ENCODE measurements around the gene EEFSEC.

The EEFSEC gene

DNA sequence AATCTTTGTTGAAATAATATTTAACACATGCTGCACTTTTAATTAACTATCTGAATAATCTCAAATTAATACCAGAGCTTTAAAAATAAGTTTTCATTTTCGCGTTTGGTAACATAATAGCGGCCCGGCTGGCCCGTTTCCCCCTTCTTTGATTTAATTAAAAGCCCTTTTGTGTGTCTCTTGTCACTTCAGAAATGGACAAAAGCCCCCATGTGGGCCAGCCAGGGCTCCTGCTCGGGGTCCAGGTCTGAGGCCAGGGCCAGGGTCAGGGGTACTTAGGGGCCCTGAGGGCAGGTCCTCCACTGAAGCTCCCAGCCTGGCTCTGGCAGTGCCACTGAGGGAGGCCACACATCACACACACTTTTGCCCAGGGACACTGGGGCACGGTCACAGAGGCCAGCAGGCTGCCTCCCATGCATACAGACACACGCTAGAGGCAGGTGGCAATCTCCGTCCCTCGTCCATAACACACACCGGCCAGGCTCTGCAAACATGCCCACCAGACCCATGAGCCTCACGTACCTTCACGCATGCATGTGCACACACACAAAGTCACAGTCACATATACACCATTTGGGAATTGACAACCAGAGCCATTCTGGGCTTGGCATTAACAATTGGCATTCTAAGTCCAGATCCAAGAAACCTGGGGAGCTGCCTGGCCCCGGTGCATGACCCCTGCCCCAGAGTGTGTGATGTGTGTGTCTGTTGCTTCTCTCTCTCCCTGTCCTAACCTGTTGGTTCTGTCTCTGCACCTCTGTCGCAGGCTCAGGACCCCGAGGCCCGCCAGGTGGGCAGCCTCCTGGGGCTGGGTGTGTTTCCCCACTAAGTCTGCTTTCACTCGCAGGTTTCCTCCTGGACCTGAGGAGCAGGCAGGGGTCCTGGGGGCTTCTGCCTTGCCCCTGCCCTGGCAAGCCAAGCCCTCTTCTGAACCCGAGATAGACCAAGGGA, 274.9 kb downstream of the EEFSEC start:
- no peak for ATAC-seq

DNA sequence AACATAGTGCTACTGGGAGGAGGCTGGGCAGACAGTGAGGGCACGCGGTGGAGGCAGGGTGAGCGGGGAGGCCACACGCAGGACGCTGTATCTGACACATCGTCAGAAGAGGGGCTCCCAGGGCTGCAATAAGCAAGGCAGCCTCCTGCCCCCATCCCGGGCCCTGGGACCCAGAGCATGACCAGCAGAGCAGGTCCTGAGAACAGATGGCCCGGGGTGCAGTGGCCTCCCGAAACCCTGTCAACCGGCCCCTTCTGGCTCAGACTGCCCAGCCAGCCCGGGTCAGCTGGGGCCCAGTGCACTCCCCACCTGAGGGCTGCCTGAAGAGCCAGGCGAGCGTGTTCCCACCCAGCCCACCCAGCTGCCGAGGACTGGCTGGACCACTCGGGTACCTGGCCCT, 276.0 kb downstream of the EEFSEC start:
- no peak for DNase-seq
- ATAC-seq: no peak

More for the DNA sequence above, 274.9 kb downstream of the EEFSEC start:
- no peak for DNase-seq

DNA sequence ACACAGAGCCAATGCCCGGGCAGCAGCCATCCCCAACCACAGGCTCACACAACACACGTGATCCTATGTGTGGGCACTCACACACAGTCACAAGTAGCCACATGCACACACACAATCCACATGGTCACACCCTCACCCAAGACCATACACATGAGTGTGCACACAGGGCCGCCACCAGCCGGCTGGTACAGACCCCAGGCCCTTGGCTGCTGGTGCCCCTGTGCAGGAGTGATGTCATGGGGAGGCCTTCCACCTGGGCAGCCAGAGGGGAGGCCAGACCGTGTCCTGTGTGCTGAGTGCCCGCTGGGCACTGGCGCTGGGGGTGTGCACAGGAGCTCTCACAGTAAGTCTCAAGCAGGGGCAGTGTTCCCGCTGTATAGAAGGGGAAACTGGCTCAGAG, 276.5 kb downstream of the EEFSEC start:
- ATAC-seq (no peak), DNase-seq (no peak)

- ATAC-seq (no peak), DNase-seq (no peak)
These were observed 277.0 kb downstream of the EEFSEC start for GRCh38 chr3:128430301-128430700.

DNA sequence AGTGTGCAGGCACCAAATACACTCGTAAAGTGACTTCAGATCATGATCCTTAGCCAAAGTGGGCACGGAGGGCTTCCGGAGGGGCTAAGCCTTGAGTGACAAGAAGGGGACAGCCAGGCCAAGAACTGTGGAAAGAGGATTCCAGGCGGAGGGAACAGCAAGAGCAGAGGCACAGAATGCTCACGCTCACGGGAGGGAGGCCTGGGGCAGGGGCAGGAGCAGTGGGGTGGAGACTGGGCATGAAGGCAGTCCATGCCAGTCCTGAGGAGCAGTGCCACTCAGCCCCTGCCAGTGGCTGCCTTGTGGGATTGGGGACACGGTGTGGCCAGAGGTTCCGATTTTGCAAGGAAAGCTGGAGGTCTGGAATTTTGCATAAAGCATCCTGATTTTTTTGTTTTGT, 277.4 kb downstream of the EEFSEC start:
- ATAC-seq: no peak
- no peak for DNase-seq

GRCh38 chr3:128431803-128432300, 278.6 kb downstream of the EEFSEC start:
- ATAC-seq (no peak), DNase-seq (no peak)

DNA sequence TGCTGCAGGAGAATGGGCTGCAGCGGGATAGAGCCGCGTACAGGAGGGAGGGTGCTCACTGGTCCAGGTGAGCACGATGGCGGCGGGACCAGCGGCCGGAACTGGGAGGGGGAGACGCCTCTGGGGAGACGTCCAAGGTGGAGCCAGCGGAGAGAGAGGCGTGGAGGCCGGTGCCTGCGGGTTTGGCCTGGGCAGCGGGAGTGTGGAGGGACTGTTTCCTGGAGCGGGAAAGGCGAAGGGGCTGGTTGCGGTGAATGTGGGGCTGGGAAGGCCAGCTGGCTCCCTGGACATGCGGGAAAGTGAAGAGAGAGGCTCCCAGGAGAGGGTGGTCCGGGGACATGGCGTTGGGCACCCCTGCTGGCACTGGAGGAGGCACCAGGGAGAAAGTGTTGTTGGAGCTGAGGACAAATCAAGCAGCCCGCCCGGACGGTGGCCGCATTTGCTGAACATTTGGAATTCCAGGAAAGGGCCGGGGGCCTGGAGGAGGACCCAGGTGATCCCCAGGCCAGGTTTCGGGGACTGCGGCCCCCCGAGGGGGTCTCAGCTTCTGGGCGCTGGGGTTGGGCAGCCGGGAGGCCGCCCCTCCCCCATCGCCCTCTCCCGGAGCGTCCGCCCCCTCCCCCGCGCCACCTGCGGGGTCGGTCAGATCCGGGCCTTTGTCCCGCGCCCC, 279.2 kb downstream of the EEFSEC start:
- ATAC-seq (no peak), DNase-seq (no peak)

DNA sequence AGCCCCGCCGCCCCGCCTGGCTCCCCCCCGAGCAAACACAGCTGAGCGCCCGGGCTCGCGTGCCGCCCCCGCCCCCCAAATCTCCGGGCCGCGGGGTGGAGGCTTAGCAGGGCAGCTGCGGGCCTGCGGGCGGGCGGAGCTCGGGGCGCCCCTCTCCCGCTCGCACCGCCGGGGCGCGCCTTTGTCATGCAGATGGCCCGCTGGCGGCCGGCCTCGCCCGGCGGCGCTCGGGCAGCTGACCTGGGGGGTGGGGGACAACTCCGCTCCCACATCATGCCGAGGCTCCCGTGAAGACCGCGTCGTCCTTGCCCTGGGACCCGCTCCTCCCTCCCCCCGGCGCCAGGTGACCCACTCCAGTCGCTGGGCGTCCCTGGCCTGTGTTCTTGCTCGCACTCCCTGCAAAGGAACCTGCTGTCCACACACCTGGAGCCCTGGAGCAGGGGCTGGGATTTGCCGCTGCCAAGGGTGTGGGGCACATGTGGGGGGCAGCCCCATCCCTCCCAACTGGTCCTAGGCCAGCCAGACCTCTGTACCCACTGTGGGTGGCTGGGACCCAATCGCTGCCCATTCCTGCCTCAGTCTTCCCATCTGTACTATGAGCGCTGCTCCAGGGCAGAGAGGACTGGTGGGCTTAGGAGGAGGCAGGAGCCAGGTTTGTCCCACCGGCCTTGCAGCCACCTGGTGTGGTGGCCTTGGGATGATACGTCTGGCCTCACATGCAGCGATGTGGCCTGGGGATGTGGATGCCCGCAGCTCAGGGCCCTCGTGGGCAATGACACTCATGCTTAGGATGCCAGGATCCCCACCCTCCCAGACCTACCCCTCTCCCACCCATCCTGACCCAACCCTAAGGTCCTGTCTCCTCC, 279.9 kb downstream of the EEFSEC start:
- DNase-seq (peak; percentile 14), ATAC-seq (no peak)

DNA sequence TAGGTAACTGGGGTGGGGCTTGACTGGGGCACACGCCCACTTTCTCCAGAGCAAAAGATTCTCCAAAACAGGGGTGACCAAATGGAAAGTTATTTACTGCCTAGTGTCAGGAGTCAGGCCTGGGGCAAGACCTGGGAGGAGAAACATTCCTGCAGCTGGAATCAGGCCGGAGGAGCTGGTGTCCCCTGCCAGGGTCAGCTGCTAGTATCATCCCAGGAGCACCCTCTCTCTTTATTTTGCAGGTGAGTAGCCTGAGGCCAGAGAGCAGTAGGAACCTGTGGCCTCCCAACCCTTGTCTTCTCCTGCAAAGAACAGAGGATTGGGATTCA, 280.5 kb downstream of the EEFSEC start:
- no peak for ATAC-seq
- DNase-seq: no peak

GRCh38 chr3:128434524-128434923, 281.2 kb downstream of the EEFSEC start:
- no peak for ATAC-seq
- no peak for DNase-seq

- no peak for ATAC-seq
- no peak for DNase-seq
These were observed 281.8 kb downstream of the EEFSEC start for GRCh38 chr3:128435058-128435457.

DNA sequence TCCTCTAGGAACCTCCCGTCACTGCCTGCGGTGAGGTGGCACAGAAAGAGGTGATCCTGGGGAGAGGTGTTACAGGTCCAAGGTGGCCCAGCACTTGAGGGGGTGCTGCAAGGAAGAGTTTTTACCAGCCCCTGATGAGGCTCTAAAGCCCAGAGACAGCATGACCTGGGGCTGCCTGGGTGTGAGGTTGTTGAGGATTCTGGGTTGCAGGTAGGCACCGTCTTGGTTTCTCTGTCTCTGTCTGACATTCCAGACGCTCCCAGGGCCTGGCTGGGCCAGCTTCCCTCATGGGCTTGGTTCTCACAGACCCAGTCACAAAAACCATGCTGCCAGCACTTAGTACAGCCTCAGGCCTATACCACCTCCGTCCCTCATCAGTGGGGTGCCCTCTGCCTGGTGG, 282.3 kb downstream of the EEFSEC start:
- ATAC-seq (no peak), DNase-seq (no peak)

GRCh38 chr3:128436214-128436613, 282.9 kb downstream of the EEFSEC start:
- DNase-seq (no peak), ATAC-seq (no peak)

DNA sequence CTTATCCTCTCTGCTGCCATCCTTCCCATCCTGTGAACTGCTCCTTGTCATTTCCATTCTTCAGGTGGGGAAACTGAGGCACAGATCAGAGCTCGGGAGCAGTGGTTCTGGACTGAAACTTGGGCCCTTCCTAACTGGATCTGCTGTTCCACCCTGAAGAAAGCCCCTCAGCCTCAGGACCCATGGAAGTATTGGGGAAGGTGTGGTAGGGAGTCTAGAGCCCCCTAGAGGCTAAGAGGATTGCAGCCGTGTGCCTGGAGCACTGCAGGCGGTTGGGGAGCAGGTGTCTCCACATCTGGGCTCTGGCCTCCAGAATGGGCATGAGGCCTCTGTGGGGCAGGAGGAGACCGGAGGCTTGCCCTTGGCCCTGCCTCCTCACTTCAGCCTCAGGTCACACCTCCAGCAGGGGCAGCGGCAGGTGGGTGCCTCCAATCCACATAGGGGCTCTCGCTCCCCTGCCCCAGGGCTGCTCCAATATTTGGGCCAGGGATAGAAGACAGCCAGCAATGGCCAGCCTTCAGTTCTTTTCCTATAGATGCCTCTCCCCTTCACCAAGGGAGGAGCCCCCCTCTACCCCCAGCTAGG, 285.3 kb downstream of the EEFSEC start:
- no peak for DNase-seq
- no peak for ATAC-seq

- no peak for ATAC-seq
- no peak for DNase-seq
These were observed 285.9 kb downstream of the EEFSEC start for GRCh38 chr3:128439226-128439625.

DNA sequence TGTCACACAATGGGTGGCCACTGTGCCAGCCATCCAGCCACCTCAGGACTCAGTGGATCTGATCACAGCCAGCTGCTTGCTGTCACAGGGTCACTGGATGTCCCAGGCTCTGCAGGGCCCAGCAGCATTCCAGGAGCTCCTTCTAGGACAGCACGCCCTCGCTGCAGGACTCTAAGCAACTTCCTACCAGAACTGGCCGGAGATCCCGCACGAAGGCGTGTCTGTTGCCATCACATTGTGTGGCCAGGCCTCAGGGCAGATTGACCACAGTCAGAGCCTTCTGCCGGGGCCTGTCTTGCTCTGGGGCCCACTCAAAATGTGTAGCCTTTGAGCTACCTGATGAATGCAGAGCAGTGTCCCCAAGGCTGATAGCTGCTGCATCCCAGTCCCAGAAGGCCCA, 288.8 kb downstream of the EEFSEC start:
- ATAC-seq: no peak
- DNase-seq: no peak

DNA sequence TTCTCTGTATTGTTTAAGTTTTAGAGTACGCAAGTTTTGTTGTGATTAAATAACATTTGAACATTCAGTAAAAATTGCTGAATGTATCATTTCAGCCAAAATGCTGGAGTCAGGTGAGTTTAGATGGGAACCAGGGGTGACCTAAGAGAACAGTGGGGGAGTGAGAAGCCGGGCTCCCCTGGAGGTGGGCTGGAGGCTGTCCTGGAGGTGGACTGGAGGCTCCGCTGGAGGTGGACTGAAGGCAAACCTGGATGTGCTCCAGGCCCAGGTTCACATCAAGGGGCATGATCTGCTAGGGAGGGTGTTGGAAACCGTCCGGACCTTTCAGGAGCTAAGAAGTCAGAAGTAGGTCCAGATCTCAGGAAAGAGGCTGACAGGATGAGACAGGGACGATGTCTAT, 289.7 kb downstream of the EEFSEC start:
- DNase-seq: no peak
- no peak for ATAC-seq

- no peak for ATAC-seq
These were observed 290.5 kb downstream of the EEFSEC start for GRCh38 chr3:128443771-128444170.

GRCh38 chr3:128445357-128445756, 292.1 kb downstream of the EEFSEC start:
- ATAC-seq: no peak
- no peak for DNase-seq

More at GRCh38 chr3:128443771-128444170, 290.5 kb downstream of the EEFSEC start:
- no peak for DNase-seq

DNA sequence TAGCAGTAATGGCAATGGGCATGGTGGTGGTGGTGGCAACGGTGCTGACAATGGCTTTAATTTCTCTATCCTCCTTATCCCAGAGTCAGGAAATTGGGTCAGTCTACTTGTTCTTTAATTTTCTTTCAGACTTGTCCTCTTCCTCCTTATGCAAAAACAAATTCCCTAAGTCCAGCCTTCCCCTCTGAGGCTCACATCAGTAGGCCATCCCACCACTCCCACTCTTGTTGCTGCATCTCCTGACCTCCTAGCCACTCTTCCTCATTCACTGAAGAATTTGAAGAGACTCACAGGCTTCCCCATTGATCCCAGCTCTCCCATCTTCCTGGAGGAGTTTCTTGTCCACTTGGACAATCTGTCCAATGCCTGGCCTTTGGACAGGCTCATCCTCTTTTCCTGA, 293.5 kb downstream of the EEFSEC start:
- ATAC-seq (no peak), DNase-seq (no peak)

DNA sequence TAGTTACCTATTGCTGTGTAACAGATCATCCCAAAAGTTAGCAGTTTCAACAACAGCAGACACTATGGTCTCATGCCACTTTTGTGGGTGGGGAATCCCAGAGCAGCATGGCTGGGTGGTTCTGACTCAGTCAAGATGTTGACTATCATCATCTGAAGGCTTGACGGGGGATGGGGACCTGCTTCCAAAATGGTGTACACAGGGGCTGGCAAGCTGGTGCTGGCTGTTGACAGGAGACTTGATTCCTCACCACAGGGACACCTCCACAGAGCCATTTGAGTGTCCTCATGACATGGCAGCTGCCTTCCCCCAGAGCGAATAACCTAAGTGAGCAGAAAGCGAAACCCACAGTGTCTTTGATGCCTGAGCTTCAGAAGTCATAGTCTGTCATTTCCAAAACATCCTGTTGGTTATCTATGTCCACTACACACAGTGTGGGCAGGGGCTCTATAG, 294.3 kb downstream of the EEFSEC start:
- DNase-seq: peak; percentile 72
- peak; percentile 85 for ATAC-seq

- peak; percentile 10 for DNase-seq
These were observed 295.2 kb downstream of the EEFSEC start for GRCh38 chr3:128448491-128448890.

More at GRCh38 chr3:128448491-128448890, 295.2 kb downstream of the EEFSEC start:
- no peak for ATAC-seq
